Parathyroid adenoma (tissue), 2 donors: ENCODE data around the gene SNX20.

Experiments
- H2AFZ ChIP-seq: fragments of 300-600 bp; sonication (generic); one replicate; pipeline ENCODE4 v1.7.0; 2017; ENCODE audit warnings: antibody characterized with exemption, mild to moderate bottlenecking
- H3K27ac ChIP-seq: fragments of 300-600 bp; sonication (generic); one replicate; pipeline ENCODE4 v1.7.0; 2017
- H3K27me3 ChIP-seq: fragments of 300-600 bp; sonication (generic); one replicate; pipeline ENCODE4 v1.7.0; 2017; ENCODE audit warnings: low read length; ENCODE audit not compliant: control insufficient read depth, insufficient read depth
- H3K36me3 ChIP-seq: fragments of 300-600 bp; sonication (generic); one replicate; pipeline ENCODE4 v1.7.0; 2017; ENCODE audit warnings: low read length; ENCODE audit not compliant: control insufficient read depth, insufficient read depth
- H3K4me1 ChIP-seq: fragments of 300-600 bp; sonication (generic); one replicate; pipeline ENCODE4 v1.7.0; 2017; ENCODE audit warnings: control low read depth
- H3K4me2 ChIP-seq: fragments of 300-600 bp; sonication (generic); one replicate; pipeline ENCODE4 v1.7.0; 2017; ENCODE audit warnings: low read length
- H3K4me3 ChIP-seq: fragments of 300-600 bp; sonication (generic); one replicate; pipeline ENCODE4 v1.7.0; 2017; ENCODE audit warnings: low read depth, low read length
- H3K79me2 ChIP-seq: fragments of 300-600 bp; sonication (generic); one replicate; pipeline ENCODE4 v1.7.0; 2017; ENCODE audit warnings: control low read depth
- H3K9ac ChIP-seq: fragments of 300-600 bp; sonication (generic); one replicate; pipeline ENCODE4 v1.7.0; 2017; ENCODE audit warnings: mild to moderate bottlenecking
- H3K9me3 ChIP-seq: fragments of 300-600 bp; sonication (generic); one replicate; pipeline ENCODE4 v1.7.0; 2017; ENCODE audit warnings: low read length; ENCODE audit not compliant: control insufficient read depth
- CTCF ChIP-seq: fragments of 300-600 bp; sonication (generic); IDR thresholded peaks from one replicate; pipeline ENCODE4 v1.7.0; 2017; ENCODE audit warnings: antibody characterized with exemption, mild to moderate bottlenecking
- donor health status: primary hyperparathyroidism.

SNX20 gene

GRCh38 chr16:50634947-50635346 lies 46.2 kb downstream of the SNX20 start:
- no peak overlapping the region for H2AFZ ChIP-seq
- H3K4me1 ChIP-seq: no peaks in the 10 kb centered on the region
- TF ChIP-seq CTCF: no peak
- no peaks in the 10 kb centered on the region for H3K36me3 ChIP-seq
- H3K27ac ChIP-seq: no peak overlapping the region
- H3K27me3 ChIP-seq: no peaks in the 10 kb centered on the region
- H3K4me2 ChIP-seq: no peak overlapping the region
- H3K9me3 ChIP-seq: no peaks in the 10 kb centered on the region
- H3K4me3 ChIP-seq: no peak overlapping the region
- no peak overlapping the region for H3K9ac ChIP-seq
- no peaks in the 10 kb centered on the region for H3K79me2 ChIP-seq

- no peaks in the 10 kb centered on the region for H3K27me3 ChIP-seq
Measured at GRCh38 chr16:50634090-50634489, 47.0 kb downstream of the SNX20 start.

GRCh38 chr16:50632927-50633800 lies 47.9 kb downstream of the SNX20 start:
- no peak overlapping the region for H2AFZ ChIP-seq
- no peaks in the 10 kb centered on the region for H3K9me3 ChIP-seq
- H3K4me3 ChIP-seq: no peak overlapping the region
- H3K9ac ChIP-seq: no peak overlapping the region
- TF ChIP-seq CTCF: no peak
- no peaks in the 10 kb centered on the region for H3K36me3 ChIP-seq
- H3K4me1 ChIP-seq: no peaks in the 10 kb centered on the region
- H3K4me2 ChIP-seq: no peak overlapping the region
- no peaks in the 10 kb centered on the region for H3K27me3 ChIP-seq
- H3K79me2 ChIP-seq: no peaks in the 10 kb centered on the region
- H3K27ac ChIP-seq: no peak overlapping the region

More at GRCh38 chr16:50634090-50634489, 47.0 kb downstream of the SNX20 start:
- no peak for TF ChIP-seq CTCF
- Histone ChIP-seq H3K4me2 (no peak overlapping the region), H3K4me1 (no peaks in the 10 kb centered on the region), H3K4me3 (no peak overlapping the region), H3K36me3 (no peaks in the 10 kb centered on the region), H3K27ac (no peak overlapping the region), H3K9ac (no peak overlapping the region), H3K9me3 (no peaks in the 10 kb centered on the region), H3K79me2 (no peaks in the 10 kb centered on the region), H2AFZ (no peak overlapping the region)

GRCh38 chr16:50631985-50632576 lies 49.0 kb downstream of the SNX20 start:
- H3K9ac ChIP-seq: no peak overlapping the region
- no peaks in the 10 kb centered on the region for H3K4me1 ChIP-seq
- no peaks in the 10 kb centered on the region for H3K36me3 ChIP-seq
- H2AFZ ChIP-seq: no peak overlapping the region
- no peaks in the 10 kb centered on the region for H3K9me3 ChIP-seq
- TF ChIP-seq CTCF: no peak
- H3K27ac ChIP-seq: no peak overlapping the region
- no peak overlapping the region for H3K4me2 ChIP-seq
- H3K27me3 ChIP-seq: no peaks in the 10 kb centered on the region
- H3K79me2 ChIP-seq: no peaks in the 10 kb centered on the region
- no peak overlapping the region for H3K4me3 ChIP-seq
